Measurements from ENCODE around the gene NAP1L1. TPM values are rescaled to one million over a fixed set of nuclear protein-coding genes. Genes with fewer than 3 reads are reported as not detected.

The NAP1L1 gene, protein sequence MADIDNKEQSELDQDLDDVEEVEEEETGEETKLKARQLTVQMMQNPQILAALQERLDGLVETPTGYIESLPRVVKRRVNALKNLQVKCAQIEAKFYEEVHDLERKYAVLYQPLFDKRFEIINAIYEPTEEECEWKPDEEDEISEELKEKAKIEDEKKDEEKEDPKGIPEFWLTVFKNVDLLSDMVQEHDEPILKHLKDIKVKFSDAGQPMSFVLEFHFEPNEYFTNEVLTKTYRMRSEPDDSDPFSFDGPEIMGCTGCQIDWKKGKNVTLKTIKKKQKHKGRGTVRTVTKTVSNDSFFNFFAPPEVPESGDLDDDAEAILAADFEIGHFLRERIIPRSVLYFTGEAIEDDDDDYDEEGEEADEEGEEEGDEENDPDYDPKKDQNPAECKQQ
- 185 and 260 TPM in 2 replicates for total RNA-seq (2014; rRNA removed; shearing (Covaris generic))

DNA sequence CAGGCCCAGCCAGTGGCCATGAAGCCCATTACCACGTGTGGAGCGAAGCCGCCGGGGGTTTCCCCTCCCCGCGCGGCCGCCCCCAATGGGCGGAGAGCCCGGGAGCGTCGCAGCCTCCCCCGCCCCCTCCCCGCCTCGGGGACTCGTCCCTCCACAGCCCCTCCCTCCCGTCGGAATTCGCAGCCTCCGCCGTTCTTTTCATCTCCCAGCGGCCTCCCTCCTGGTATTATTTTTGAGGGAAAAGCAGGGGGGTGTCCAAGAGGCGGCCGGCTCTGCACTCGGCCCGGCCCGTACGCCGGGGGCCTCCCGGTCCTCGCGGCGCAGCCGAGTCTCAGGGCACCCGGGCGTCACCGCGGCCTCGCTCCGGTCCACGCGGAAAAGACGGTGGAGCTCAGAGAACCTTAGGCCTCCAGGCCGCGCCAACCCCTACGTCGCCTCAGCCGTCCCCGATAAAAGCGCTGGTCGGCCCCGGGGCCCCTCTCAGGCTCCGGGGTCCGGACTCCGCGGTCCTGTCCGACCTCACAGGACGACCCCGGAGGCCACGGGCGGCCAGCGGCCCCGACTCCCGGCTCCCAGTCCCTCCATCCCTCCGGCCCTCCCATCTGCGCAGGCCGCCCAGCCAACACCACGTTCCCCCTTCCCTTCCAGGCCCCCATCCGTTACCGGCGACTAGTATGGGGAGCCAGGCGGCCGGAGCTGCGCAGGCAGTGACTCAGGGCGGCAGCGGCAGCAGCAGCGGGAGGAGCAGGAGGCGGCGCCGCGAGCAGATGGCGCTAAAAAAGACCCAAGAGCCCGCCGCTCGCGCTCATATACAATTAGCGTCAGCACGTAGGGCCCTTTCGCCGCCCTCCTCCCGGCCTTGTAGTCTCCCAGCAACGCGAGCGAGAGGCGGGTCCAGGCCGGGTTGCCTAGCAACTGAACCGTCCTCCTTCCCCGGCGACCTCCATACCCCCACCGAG lies at the start of gene NAP1L1:
Gene NAP1L1 (minus strand): TSS at position 782 of the 959 bp plus-strand sequence. CDS start 10,466 bp downstream, outside the sequence.
- DNase-seq (ENCODE audit: low read depth) = peak; percentile 98

DNA sequence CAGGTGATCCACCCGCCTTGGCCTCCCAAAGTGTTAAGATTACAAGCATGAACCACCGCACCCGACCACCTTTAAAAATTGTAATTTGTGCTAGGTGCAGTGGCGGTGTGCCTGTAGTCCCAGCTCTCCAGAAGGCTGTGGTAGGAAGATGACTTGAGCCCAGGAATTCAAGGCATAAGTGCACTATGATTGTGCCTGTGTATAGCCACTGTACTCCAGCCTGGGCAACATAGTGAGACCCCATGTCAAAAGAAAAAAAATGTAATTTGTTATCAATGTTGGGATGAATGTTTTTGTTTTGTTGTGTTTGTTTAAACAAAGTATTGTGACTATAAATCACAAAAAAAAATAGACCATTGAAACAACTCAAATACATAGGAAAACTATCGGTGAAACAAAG lies 43.1 kb upstream of the NAP1L1 start:
- DNase-seq (ENCODE audit: low read depth) = no peak

DNA sequence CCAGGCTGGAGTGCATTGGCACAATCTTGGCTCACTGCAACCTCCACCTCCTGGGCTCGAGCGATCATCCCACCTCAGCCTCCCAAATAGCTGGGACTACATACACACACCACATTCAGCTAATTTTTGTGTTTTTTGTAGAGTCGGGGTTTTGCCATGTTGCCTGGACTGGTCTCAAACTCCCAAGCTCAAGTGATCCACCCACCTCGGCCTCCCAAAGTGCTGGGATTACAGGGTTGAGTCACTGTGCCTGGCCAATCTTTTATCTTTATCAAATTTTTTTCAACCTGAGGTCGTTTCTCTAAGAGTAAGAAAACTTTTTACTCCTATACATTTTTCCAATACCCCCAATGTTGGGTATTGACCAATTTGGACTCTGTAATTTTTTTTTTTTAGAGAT lies 40.0 kb upstream of the NAP1L1 start:
- DNase-seq (ENCODE audit: low read depth) = peak; percentile 54

DNA sequence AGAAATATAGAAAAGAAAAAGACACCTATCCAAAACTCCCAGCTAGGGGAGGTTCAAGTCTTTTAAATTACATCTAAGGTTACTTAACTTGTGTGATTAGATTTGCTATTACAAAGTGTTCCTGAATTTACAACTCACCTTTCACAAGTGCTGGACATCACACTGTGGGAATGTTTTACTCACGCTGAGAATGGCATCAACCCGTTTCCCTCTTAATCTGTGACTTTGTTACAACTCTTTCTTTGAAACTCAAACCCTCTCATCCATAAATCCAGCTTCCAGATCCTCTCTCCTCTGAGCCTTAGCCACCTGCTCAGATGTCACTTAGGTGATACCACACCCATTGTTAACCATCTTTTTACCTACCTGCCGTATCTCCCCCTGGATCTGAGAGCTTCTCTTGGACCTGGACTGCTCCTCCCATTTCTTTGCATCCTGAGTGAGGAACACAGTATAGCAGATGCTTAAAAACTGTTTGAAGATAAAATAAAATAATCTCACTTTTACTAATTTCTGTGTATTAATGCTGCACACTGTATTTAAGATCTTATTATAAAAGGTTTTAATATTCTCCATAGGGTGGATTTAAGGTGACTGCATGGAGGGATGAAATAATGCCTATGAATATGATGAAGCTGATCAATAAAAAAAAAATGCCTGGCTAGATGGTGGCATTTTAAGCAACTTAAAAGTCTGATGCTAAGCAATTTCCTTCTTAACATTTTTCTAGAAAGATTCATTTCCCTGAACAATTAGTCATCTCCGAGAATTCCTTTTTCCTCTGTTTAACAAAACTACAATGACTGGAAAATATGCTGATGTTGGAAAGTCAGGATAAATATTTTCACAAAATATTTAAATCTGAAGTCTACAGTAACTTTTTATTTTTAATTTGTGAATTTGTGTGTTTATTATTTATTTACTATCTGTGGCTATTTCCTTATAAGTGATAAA lies 39.1 kb upstream of the NAP1L1 start:
- peak; percentile 63 for DNase-seq (ENCODE audit: low read depth)

DNA sequence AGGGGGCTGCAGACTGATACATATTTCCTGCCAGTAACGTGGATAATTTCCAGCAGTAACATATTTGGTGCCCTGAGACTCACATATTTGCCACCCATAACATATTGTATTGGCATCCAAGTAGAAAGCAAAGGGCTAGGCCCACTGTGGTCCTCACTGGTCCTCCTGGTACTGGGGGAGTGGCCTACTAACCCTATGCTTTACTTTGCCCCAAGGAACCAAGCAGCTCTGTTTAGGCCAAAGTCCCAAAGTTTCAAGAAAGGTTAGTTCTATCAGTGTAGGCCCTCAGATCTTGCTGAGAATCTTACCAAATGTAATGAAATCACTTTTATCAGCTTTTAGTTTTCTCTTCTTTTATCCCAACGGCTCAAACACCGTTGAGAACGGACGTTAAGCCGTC lies 35.4 kb upstream of the NAP1L1 start:
- no peak for DNase-seq (ENCODE audit: low read depth)

DNA sequence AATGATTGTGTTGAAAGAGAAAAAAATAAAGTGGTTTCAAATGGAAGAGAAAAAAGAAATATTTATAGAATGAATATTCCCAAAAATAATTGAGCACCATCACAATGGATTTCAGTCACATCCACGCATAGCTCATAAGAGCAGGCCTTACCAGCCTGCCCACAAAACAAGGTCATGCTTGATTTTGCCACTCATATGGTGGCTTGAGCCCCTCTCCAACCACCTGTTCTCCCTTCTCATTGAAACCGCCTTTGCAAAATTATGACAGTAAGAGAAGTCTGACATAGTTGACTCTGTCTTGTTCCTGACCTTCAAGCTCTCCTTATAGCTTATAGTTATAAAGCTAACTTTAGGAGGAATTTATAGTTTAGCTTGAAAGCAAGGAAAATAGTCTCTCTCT lies 33.3 kb upstream of the NAP1L1 start:
- DNase-seq (ENCODE audit: low read depth) = no peak

DNA sequence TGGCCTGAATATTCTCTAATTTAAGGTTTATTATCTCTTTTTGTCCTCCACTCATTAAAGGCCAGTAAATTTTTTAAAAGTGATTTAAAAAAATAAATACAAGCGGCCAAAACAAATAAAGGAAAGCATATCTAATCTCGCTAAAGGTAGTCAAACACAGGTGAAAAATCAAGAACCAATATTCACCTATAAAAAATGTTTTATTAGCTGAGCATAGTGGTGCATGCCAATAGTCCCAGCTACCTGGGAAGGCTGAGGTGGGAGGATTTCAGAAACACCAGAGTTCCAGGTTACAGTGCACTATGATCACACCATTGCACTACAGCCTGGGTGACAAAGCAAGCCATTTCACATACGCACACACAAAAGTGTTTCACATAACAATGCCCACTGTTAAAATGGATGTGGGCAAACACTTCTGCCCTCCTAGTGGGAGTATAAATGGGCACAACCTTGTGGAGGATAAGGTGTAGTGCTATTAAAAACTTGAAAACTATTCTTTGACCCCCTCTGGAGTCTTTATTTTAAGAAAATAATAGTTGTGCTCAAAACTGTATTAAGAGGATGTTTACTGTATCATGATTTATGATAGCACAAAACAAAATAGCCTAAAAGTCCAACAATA lies 32.7 kb upstream of the NAP1L1 start:
- no peak for DNase-seq (ENCODE audit: low read depth)

DNA sequence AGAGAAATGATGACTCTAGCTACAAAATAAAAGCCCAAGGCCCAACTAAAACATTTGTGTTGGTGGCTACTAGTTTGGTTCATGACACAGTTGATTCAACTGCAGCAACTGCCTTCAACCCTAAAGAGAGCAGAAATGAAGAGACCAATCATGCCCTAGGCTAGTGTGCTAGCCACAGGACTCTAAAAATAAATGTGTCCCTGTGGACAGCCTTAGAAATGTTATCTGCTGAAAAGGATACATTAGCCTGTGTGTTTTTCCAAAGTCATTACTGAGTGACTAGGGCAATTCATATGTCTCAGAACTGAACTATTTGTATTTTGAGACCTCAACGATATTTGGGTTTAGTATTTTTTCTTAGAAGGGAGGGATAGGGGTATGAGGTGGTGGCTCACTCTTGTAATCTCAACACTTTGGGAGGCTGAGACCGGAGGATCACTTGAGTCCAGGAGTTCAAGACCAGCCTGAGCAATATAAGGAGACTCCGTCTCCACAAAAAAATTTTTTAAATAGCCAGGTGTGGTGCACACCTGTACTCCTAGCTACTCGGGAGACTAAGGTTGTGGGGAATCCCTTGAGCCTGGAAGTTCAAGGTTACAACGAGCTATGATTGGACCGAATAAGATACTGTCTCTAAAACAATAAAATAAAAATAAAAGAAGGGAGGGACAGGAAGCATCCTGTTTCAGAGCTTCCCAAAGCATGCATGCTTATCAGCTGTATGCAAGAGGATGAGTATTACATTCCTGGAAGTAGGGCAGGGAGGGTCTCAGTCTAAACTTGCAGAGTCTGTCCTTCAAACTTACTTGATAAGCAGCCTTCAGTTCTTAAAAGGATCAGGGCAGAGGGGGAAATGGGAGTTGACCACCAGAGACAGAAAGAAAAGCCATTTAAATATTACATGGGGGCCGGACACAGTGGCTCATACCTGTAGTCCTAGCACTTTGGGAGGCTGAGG lies 29.6 kb upstream of the NAP1L1 start:
- peak; percentile 69 for DNase-seq (ENCODE audit: low read depth)

DNA sequence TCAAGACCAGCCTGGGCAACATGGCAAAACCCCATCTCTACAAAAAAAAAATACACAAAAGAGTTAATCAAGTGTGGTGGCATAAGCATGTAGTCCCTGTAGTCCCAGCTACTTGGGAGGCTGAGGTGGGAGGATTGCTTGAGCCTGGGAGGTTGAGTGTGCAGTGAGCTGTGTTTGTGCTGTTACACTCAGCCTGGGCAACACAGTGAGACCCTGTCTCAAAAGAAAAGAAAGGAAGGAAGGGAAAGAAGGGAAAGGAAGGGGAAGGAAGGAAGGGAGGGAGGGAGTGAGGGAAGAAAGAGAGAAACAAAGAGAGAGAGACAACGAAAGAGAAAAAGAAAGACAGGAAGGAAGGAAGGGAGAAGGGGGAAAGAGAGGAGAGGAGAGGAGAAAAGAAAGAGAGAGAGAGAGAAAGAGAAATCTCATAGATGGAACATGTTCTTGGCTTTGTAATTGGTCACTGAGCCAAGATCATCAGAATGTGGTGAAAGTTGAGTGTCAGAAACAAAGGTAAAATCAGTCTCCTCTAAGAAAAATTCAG lies 26.8 kb upstream of the NAP1L1 start:
- DNase-seq (ENCODE audit: low read depth) = no peak

DNA sequence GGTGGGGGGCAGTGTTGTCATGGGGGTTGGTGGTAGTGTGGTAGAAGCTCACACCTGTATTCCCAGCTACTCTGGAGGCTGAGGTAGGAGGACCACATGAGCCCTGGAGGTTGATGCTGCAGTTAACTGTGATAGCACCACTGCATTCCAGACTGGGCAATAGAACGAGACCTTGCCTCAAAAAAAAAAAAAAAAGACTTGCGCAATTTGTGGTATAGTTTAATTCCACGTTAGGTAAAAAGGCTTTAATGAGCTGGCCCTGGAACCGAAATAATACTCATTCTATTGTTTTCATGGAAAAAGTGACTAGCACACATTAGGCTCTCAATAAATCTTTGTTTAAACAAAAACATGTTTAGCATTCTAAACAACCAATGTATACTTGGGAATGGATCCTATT lies 25.4 kb upstream of the NAP1L1 start:
- DNase-seq (ENCODE audit: low read depth) = no peak

DNA sequence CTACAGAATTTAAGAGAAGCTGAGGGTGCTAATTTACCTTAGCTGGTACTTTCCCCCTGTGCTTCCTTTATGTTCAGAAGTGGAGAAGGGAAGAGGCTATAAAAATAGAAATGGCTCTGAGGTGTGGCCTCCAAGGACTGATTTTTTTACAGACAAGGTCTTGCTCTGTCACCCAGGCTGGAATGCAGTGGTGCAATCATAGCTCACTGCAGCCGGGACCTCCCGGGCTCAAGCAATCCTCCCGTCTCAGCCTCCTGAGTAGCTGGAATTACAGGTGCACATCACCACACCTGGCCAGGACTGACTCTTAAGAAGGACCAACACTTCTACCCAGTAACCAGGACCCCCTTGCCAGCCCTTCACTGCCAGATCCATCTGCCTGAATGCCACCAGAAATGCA lies 23.9 kb upstream of the NAP1L1 start:
- no peak for DNase-seq (ENCODE audit: low read depth)

DNA sequence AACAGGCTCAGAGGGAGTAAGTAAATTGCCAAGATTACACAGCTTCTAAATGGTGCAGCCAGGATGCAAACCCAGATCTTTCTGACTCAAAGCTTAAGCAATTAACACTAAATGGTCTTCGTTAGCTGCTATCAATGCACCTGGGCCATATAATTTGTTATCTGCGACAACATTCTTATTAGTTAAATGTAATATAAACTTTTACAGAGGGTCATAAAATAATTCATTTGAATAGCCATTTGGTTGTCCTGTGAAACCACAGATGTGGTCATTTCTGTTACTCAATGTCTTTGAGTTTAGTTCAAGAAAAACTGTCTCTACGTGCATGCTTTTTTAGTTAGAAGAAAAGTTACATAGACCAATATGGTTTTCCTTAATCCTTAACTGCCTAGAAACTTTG lies 22.1 kb upstream of the NAP1L1 start:
- peak; percentile 37 for DNase-seq (ENCODE audit: low read depth)

DNA sequence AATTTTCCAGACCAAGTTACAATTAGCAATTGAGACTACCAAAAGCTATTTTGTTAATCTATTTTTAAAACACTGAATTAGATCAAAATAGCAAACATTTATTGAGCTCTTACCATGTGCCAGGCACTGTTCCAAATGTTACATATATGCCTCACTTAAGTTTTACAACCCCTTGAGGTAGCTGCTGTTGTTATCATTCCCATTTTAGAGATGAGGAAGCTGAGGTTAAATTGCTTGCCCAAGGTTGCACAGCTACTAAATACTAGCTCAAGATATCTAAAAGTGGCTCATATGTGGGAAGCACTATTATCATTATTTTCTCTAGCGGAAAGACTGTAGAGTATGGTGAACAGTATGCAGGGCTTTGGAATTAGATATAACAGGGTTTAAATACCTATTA lies 19.5 kb upstream of the NAP1L1 start:
- DNase-seq (ENCODE audit: low read depth) = no peak

DNA sequence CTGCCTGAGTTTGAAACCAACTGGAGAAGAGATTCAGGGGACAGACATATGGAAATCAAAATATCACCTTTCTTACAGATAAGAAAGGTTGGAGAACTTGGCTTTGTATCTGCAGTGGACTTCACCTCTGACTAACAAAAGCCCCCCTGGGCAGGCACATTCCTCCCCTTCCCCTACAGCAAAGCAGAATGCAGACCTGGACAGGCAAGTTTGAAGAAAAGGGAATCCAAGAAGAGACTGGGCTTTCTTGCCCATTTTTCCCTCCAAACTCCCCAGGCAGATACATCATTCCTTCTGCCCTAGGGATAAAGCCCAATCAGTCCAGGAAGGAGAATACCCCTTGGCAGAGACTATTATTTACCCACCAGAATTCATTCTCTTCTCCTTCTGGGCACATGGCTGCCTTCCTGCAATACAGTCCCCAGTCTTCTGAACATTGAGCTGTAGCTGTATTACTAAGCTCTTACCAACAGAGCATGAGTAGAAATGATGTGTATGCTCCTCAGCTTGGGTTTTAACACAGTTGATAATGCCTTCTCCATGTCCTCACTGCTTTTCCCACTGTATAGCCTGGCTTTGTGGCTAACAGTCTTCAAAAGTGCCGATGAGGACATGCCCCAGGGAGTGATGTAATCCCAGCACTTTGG lies 17.4 kb upstream of the NAP1L1 start:
- DNase-seq (ENCODE audit: low read depth) = no peak

DNA sequence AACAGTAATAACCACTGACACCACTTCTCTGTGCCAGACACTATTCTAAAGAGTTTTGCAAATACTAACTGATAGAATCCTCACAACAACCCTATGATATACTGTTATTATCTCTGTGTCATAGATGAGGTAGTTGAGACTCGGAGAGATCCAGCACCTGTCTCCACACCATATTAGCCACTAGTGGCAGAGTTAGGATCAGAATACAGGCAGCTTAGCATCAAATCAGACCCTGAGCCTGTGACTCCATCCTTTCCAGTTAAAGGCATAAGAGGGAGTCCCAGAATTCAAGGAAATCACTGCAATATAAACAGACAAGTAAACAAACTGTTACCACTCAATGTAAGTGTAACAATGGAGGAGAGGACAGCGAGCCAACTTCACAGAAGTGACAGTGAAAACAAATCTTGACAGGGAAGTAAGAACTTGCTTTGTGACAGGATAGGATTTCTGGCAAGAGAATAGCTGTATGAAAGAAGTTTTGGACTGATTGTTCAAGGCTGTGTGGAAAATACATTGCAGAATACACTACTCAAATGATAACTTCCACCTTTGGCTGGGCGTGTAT lies 11.7 kb upstream of the NAP1L1 start:
- DNase-seq (ENCODE audit: low read depth) = no peak

DNA sequence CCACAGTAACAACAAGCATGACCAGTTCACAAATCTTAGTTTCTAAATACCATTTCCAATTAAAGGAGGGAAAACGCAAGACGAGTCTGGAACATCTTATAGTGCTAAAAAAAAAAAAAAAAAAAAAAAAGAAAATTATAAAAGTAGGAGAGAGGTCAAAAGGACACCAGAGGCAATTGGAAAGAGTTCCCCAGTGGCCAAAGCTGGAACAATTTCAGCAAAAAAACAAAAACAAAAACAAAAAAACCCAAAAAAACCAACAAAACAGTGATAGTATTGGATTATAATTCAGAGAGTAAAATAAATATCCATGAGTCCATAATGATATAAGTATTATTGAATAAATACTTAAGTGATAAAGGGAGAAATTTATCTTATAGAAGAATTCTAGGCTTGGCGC lies 10.3 kb upstream of the NAP1L1 start:
- no peak for DNase-seq (ENCODE audit: low read depth)

DNA sequence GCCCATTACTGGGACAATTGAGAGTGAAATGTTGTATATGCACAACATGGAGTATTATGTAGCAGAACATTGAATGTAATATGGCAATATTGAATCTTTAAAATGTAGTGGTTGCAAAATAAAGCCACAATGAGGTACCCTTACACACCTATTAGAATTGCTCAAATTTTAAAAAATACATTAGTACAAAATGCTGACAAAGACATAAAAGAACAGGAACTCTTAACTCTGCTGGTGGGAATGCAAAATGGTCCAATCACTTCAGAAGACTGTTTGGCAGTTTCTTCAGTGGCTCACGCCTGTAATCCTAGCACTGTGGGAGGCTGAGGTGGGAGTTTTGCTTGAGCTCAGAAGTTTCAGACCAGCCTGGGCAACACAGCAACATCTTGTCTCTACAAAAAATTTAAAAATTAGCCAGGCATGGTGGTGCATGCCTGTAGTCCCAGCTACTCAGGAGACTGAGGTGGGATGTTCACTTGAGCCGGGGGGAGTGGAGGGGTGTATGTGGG lies 6.8 kb upstream of the NAP1L1 start:
- no peak for DNase-seq (ENCODE audit: low read depth)

DNA sequence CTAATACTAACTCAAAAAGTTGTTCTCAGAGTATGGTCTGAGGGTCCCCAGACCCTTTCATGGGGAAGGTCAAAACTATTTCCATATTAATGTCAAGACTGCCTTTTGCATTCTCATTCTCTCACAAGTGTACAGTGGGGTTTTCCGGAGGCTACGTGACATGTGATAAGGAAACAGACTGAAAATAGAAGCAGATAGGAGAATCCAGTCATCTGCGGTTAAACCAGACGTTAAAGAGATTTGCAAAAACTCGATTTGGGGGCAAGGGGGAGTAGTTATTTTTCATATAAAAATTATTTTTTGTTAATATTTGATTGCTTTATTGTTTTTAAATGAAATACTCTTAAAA lies 1.0 kb upstream of the NAP1L1 start:
- peak; percentile 65 for DNase-seq (ENCODE audit: low read depth)

All from M059J (cell line).